Liver (tissue), 3 donors: ENCODE data around the gene SEM1.

Source experiments
- GABPA ChIP-seq, 2 donors: IDR thresholded peaks in 1 of 2; conservative IDR thresholded peaks in 1 of 2; 2 replicates each; pipeline ENCODE4 v1.6.1; 2016; ENCODE audit warnings: antibody characterized with exemption in 2 of 2, mild to moderate bottlenecking in 1 of 2, moderate library complexity in 1 of 2
- JUND ChIP-seq, 2 donors: IDR thresholded peaks; 2 replicates each; pipeline ENCODE4 v1.6.1; 2016; ENCODE audit warnings: antibody characterized with exemption in 2 of 2
- MAX ChIP-seq: IDR thresholded peaks from 2 replicates; pipeline ENCODE4 v1.6.1; 2016; ENCODE audit warnings: antibody characterized with exemption
- RAD21 ChIP-seq, 2 donors: IDR thresholded peaks; 2 replicates each; pipeline ENCODE4 v1.6.1; 2016; ENCODE audit warnings: antibody characterized with exemption in 2 of 2, mild to moderate bottlenecking in 2 of 2
- REST ChIP-seq: IDR thresholded peaks from 2 replicates; pipeline ENCODE4 v1.6.1; 2016; ENCODE audit warnings: antibody characterized with exemption, mild to moderate bottlenecking
- SP1 ChIP-seq: IDR thresholded peaks from 2 replicates; pipeline ENCODE4 v1.6.1; 2018; ENCODE audit warnings: antibody characterized with exemption, mild to moderate bottlenecking
- YY1 ChIP-seq: IDR thresholded peaks from 2 replicates; pipeline ENCODE4 v1.6.1; 2016; ENCODE audit warnings: antibody characterized with exemption, mild to moderate bottlenecking
- ZBTB33 ChIP-seq: IDR thresholded peaks from 2 replicates; pipeline ENCODE4 v1.6.1; 2016; ENCODE audit warnings: antibody characterized with exemption
- TF ChIP-seq, protein P1 (sequence below): fragments of 150-350 bp; IDR thresholded peaks from 2 replicates; pipeline ENCODE4 v1.5.1; 2017; ENCODE audit warnings: improper control_type of control experiment, low read depth, low read length; ENCODE audit not compliant: missing input control
- TF ChIP-seq, protein P2 (sequence below): IDR thresholded peaks from 2 replicates; pipeline ENCODE4 v1.6.1; 2016; ENCODE audit warnings: antibody characterized with exemption
- donor health status: healthy.
- donor health status: healthy.

GRCh38 chr7:96739609-96740008 is 30.0 kb upstream of the SEM1 start:
- TF ChIP-seq, protein P1, sequence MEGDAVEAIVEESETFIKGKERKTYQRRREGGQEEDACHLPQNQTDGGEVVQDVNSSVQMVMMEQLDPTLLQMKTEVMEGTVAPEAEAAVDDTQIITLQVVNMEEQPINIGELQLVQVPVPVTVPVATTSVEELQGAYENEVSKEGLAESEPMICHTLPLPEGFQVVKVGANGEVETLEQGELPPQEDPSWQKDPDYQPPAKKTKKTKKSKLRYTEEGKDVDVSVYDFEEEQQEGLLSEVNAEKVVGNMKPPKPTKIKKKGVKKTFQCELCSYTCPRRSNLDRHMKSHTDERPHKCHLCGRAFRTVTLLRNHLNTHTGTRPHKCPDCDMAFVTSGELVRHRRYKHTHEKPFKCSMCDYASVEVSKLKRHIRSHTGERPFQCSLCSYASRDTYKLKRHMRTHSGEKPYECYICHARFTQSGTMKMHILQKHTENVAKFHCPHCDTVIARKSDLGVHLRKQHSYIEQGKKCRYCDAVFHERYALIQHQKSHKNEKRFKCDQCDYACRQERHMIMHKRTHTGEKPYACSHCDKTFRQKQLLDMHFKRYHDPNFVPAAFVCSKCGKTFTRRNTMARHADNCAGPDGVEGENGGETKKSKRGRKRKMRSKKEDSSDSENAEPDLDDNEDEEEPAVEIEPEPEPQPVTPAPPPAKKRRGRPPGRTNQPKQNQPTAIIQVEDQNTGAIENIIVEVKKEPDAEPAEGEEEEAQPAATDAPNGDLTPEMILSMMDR = no peak
- no peak for TF ChIP-seq GABPA (IDR thresholded peaks at IDR 0.05 in 1 of 2, conservative IDR thresholded peaks at IDR 0.05 in 1 of 2)
- TF ChIP-seq MAX = no peak
- no peak for TF ChIP-seq RAD21 (IDR thresholded peaks at IDR 0.05)
- TF ChIP-seq ZBTB33 = no peak
- no peak for TF ChIP-seq JUND (IDR thresholded peaks at IDR 0.05)
- TF ChIP-seq, protein P2, sequence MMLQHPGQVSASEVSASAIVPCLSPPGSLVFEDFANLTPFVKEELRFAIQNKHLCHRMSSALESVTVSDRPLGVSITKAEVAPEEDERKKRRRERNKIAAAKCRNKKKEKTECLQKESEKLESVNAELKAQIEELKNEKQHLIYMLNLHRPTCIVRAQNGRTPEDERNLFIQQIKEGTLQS = no peak
- TF ChIP-seq SP1 = no peak
- no peak for TF ChIP-seq REST
- TF ChIP-seq YY1 = no peak
